Stimulated activated CD8-positive, alpha-beta memory T cell treated with anti-CD3 and anti-CD28 coated beads, Interleukin-4, amount 100 ng/mL, for 48 hours (primary cell): ENCODE data around the gene SRRM1.
"Not testable (repeated sequence)": the region's sequence is repeated elsewhere in the genome, so short reads cannot be mapped to it uniquely, and the experiment has no call there.

ENCODE experiments used
- DNase-seq: peaks from one replicate; pipeline ENCODE4 v3.0.0-alpha.2; 2020

The SRRM1 gene

DNA sequence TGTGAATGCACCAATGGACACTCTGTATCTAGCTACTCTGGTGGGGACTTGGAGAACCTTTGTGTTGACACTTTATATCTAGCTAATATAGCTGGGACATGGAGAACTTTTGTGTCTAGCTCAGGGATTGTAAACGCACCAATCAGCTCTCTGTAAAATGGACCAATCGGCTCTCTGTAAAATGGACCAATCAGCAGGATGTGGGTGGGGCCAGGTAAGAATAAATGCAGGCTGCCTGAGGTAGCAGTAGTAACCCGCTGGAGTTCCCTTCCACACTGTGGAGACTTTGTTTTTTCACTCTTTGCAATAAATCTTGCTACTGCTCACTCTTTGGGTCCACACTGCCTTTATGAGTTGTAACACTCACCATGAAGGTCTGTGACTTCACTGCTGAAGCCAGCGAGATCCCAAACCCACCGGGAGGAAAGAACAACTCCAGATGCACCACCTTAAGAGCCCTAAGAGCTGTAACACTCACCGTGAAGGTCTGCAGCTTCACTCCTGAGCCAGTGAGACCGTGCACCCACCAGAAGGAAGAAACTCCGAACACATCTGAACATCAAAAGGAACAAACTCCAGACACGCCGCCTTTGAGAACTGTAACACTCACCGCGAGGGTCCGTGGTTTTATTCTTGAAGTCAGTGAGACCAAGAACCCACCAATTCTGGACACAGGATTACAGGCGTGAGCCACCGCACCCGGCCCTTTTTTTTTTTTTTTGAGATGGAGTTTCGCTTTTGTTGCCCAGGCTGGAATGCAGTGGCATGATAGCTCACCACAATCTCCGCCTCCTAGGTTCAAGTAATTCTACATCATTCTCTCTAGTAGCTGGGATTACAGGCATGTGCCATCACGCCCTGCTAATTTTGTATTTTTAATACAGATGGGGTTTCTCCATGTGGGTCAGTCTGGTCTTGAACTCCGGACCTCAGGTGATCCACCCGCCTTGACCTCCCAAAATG lies 79.3 kb downstream of the SRRM1 start:
- DNase-seq: not testable (repeated sequence)
